HG03460 (cell line): ENCODE results near the gene UGT1A3.
"Not testable (repeated sequence)": the region's sequence is repeated elsewhere in the genome, so short reads cannot be mapped to it uniquely, and the experiment has no call there.

Source experiments
- ATAC-seq: cut with Tn5 transposase; IDR thresholded peaks from one replicate; pipeline ENCODE4 v1.9.1; 2021; ENCODE audit not compliant: unreplicated experiment

UGT1A3 gene

GRCh38 chr2:233728723-233729301 is at the start of gene UGT1A3:
TSS of gene UGT1A3 (plus strand) at chr2:233729042. CDS start at chr2:233729127, 85 bp downstream.
- ATAC-seq, result no peak

- ATAC-seq, result no peak
These were observed 49.6 kb upstream of the UGT1A3 start for GRCh38 chr2:233679196-233679595.

- no peak for ATAC-seq
These were observed 48.3 kb upstream of the UGT1A3 start for GRCh38 chr2:233680361-233681045.

- no peak for ATAC-seq
These were observed 47.2 kb upstream of the UGT1A3 start, which contains the start of gene UGT1A7 for GRCh38 chr2:233681521-233682099. TSS of gene UGT1A7 (plus strand) at chr2:233681901. CDS start at chr2:233681938, 37 bp downstream.

- no peak for ATAC-seq
These were observed 44.2 kb upstream of the UGT1A3 start for GRCh38 chr2:233684640-233685039.

- ATAC-seq, result no peak
These were observed 41.9 kb upstream of the UGT1A3 start for GRCh38 chr2:233686928-233687327.

GRCh38 chr2:233688341-233688740 is 40.5 kb upstream of the UGT1A3 start:
- ATAC-seq, result no peak

- ATAC-seq, result no peak
These were observed 39.8 kb upstream of the UGT1A3 start for GRCh38 chr2:233689031-233689430.

GRCh38 chr2:233689501-233689900 is 39.3 kb upstream of the UGT1A3 start:
- ATAC-seq, result no peak

- no peak for ATAC-seq
These were observed 38.4 kb upstream of the UGT1A3 start for GRCh38 chr2:233690444-233690843.

GRCh38 chr2:233691443-233692433 is 37.1 kb upstream of the UGT1A3 start:
- ATAC-seq, result no peak

- no peak for ATAC-seq
These were observed 36.2 kb upstream of the UGT1A3 start, which contains the start of gene UGT1A6 for GRCh38 chr2:233692648-233693047. TSS of gene UGT1A6 (plus strand) at chr2:233692890. CDS start at chr2:233693005, 115 bp downstream.

- no peak for ATAC-seq
These were observed 34.9 kb upstream of the UGT1A3 start for GRCh38 chr2:233693963-233694362.

GRCh38 chr2:233698740-233699139 is 30.1 kb upstream of the UGT1A3 start:
- ATAC-seq, result no peak

GRCh38 chr2:233699424-233700027 is 29.3 kb upstream of the UGT1A3 start:
- no peak for ATAC-seq

- ATAC-seq, result no peak
These were observed 28.7 kb upstream of the UGT1A3 start for GRCh38 chr2:233700028-233700635.

- not testable (repeated sequence) for ATAC-seq
These were observed 28.0 kb upstream of the UGT1A3 start for GRCh38 chr2:233700842-233701241.

GRCh38 chr2:233702238-233702637 is 26.6 kb upstream of the UGT1A3 start:
- no peak for ATAC-seq

- ATAC-seq, result no peak
These were observed 22.8 kb upstream of the UGT1A3 start for GRCh38 chr2:233705911-233706506.

- no peak for ATAC-seq
These were observed 22.1 kb upstream of the UGT1A3 start for GRCh38 chr2:233706720-233707119.
